ENCODE results near the gene AP3B2. TPM values are rescaled to one million over a fixed set of nuclear protein-coding genes. Genes with fewer than 3 reads are reported as not detected.

Gene AP3B2
- total and polyA plus RNA-seq, 8 donors: 0.29 to 8.0 (median 2.0) TPM; not detected in 1

GRCh38 chr15:82680200-82681102 is 29.2 kb downstream of the AP3B2 start:
- Histone ChIP-seq H3K9me3 (no peaks in the 10 kb centered on the region), H3K27me3 (peaks cover 0 to 33% (median 26%) of the 10 kb centered on the region in 3 donors), H3K4me1 (peaks cover 0 to 17% (median 14%) of the 10 kb centered on the region in 4 donors), H3K36me3 (no peaks in the 10 kb centered on the region), H3K27ac (peak overlapping the region; percentile 35 to 76 (median 72)), H3K4me3 (peak overlapping the region; percentile 49 to 56 (median 53))
- no peak for TF ChIP-seq POLR2A (IDR thresholded peaks at IDR 0.05)
- TF ChIP-seq POLR2AphosphoS5 (IDR thresholded peaks at IDR 0.05): peak in 2 of 3 donors; percentile 87 to 89
- TF ChIP-seq CTCF (IDR thresholded peaks at IDR 0.05): no peak
- DNase-seq: peak; percentile 80 to 94
- 2 to 5% (median 3%) methylated on average over 43 to 76 of the region's 76 CpGs for WGBS, 5 donors
- intact Hi-C loops (cut with DNase I; ENCODE audit: low total_unique reads): no loop called here

- Histone ChIP-seq H3K36me3 (no peaks in the 10 kb centered on the region), H3K27ac (no peak overlapping the region), H3K27me3 (peaks cover 0 to 33% (median 26%) of the 10 kb centered on the region in 3 donors), H3K9me3 (no peaks in the 10 kb centered on the region), H3K4me3 (peak overlapping the region; percentile 49 to 56 (median 53)), H3K4me1 (peaks cover 0 to 17% (median 14%) of the 10 kb centered on the region in 4 donors)
- no peak for DNase-seq
- 27 to 39% (median 33%) methylated on average over 14 to 19 of the region's 19 CpGs for WGBS, 5 donors
- intact Hi-C loops (cut with DNase I; ENCODE audit: low total_unique reads): no loop called here
- TF ChIP-seq EP300 (IDR thresholded peaks at IDR 0.05) (no peak), POLR2AphosphoS5 (IDR thresholded peaks at IDR 0.05) (no peak), CTCF (IDR thresholded peaks at IDR 0.05) (no peak), POLR2A (IDR thresholded peaks at IDR 0.05) (no peak)
Observed at GRCh38 chr15:82679626-82680199, 30.0 kb downstream of the AP3B2 start.

GRCh38 chr15:82677720-82678323 is 31.9 kb downstream of the AP3B2 start:
- H3K27me3 ChIP-seq: peaks cover 0 to 33% (median 26%) of the 10 kb centered on the region in 3 donors
- intact Hi-C loops (cut with DNase I; ENCODE audit: low total_unique reads): no loop called here
- DNase-seq: no peak
- 80 to 84% (median 82%) methylated on average over 7 of the region's 7 CpGs for WGBS, 5 donors
- TF ChIP-seq EP300 (IDR thresholded peaks at IDR 0.05) (no peak), POLR2A (IDR thresholded peaks at IDR 0.05) (no peak), POLR2AphosphoS5 (IDR thresholded peaks at IDR 0.05) (no peak), CTCF (IDR thresholded peaks at IDR 0.05) (no peak)
- no peak overlapping the region for H3K4me3 ChIP-seq
- H3K36me3 ChIP-seq: no peaks in the 10 kb centered on the region
- H3K4me1 ChIP-seq: peaks cover 0 to 17% (median 14%) of the 10 kb centered on the region in 4 donors
- no peak overlapping the region for H3K27ac ChIP-seq
- H3K9me3 ChIP-seq: no peaks in the 10 kb centered on the region

- TF ChIP-seq POLR2AphosphoS5 (IDR thresholded peaks at IDR 0.05) (no peak), CTCF (IDR thresholded peaks at IDR 0.05) (no peak), POLR2A (IDR thresholded peaks at IDR 0.05) (no peak), EP300 (IDR thresholded peaks at IDR 0.05) (no peak)
- intact Hi-C loops (cut with DNase I; ENCODE audit: low total_unique reads): no loop called here
- 56 to 81% (median 56%) methylated on average over 2 of the region's 2 CpGs for WGBS, 5 donors
Observed at GRCh38 chr15:82674873-82675272, 34.8 kb downstream of the AP3B2 start.

More at GRCh38 chr15:82674873-82675272, 34.8 kb downstream of the AP3B2 start:
- no peak for DNase-seq
- Histone ChIP-seq H3K27me3 (peaks cover 0 to 9% (median 8%) of the 10 kb centered on the region in 3 donors), H3K9me3 (no peaks in the 10 kb centered on the region), H3K4me1 (peaks cover 0 to 2% (median under 1%) of the 10 kb centered on the region in 4 donors), H3K36me3 (no peaks in the 10 kb centered on the region), H3K27ac (no peak overlapping the region), H3K4me3 (no peak overlapping the region)
